ENCODE data around the gene WDR27. TPM values are rescaled to one million over a fixed set of nuclear protein-coding genes. Genes with fewer than 3 reads are reported as not detected.

The WDR27 gene
- total and polyA plus RNA-seq, 9 donors, result 16.6 to 53.4 (median 38.7) TPM

- no peak overlapping the region for H3K27ac ChIP-seq
- intact Hi-C loops (cut with DNase I), result loop anchor here in 2 of 4 donors (5.0 to 10.0 kb wide), 3 partner anchors 684 to 746 kb away; no protein-coding TSS in a partner anchor
- no peaks in the 10 kb centered on the region for H3K4me1 ChIP-seq (ENCODE audit: insufficient read depth)
- no peak overlapping the region for H3K4me3 ChIP-seq
- TF ChIP-seq POLR2A (IDR thresholded peaks at IDR 0.05) (no peak), EP300 (IDR thresholded peaks at IDR 0.05) (no peak)
- TF ChIP-seq, protein P1, sequence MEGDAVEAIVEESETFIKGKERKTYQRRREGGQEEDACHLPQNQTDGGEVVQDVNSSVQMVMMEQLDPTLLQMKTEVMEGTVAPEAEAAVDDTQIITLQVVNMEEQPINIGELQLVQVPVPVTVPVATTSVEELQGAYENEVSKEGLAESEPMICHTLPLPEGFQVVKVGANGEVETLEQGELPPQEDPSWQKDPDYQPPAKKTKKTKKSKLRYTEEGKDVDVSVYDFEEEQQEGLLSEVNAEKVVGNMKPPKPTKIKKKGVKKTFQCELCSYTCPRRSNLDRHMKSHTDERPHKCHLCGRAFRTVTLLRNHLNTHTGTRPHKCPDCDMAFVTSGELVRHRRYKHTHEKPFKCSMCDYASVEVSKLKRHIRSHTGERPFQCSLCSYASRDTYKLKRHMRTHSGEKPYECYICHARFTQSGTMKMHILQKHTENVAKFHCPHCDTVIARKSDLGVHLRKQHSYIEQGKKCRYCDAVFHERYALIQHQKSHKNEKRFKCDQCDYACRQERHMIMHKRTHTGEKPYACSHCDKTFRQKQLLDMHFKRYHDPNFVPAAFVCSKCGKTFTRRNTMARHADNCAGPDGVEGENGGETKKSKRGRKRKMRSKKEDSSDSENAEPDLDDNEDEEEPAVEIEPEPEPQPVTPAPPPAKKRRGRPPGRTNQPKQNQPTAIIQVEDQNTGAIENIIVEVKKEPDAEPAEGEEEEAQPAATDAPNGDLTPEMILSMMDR (IDR thresholded peaks at IDR 0.05), result no peak
- H3K9me3 ChIP-seq, result no peaks in the 10 kb centered on the region
- DNase-seq, result no peak
- H3K36me3 ChIP-seq, result no peaks in the 10 kb centered on the region
- WGBS, 3 donors, result 90 to 93% (median 92%) methylated on average over 18 of the region's 18 CpGs
- no peaks in the 10 kb centered on the region for H3K27me3 ChIP-seq
These were observed 60.8 kb downstream of the WDR27 start for GRCh38 chr6:169640983-169641382.

GRCh38 chr6:169640351-169640852 lies 61.4 kb downstream of the WDR27 start:
- no peaks in the 10 kb centered on the region for H3K36me3 ChIP-seq
- no peak for DNase-seq
- TF ChIP-seq, protein P1 (IDR thresholded peaks at IDR 0.05), result peak in 1 of 3 donors; percentile 28
- no peak for TF ChIP-seq EP300 (IDR thresholded peaks at IDR 0.05)
- 64 to 67% (median 64%) methylated on average over 18 of the region's 18 CpGs for WGBS, 3 donors
- intact Hi-C loops (cut with DNase I), result loop anchor here in 2 of 4 donors (5.0 to 10.0 kb wide), 3 partner anchors 683 to 746 kb away; no protein-coding TSS in a partner anchor
- H3K27ac ChIP-seq, result no peak overlapping the region
- H3K27me3 ChIP-seq, result no peaks in the 10 kb centered on the region
- no peaks in the 10 kb centered on the region for H3K9me3 ChIP-seq
- H3K4me3 ChIP-seq, result no peak overlapping the region
- H3K4me1 ChIP-seq (ENCODE audit: insufficient read depth), result no peaks in the 10 kb centered on the region

- intact Hi-C loops (cut with DNase I), result loop anchor here in 2 of 4 donors (5.0 to 10.0 kb wide), 4 partner anchors 135 to 745 kb away; no protein-coding TSS in a partner anchor
- Histone ChIP-seq H3K4me1 (ENCODE audit: insufficient read depth) (no peaks in the 10 kb centered on the region), H3K9me3 (no peaks in the 10 kb centered on the region), H3K27me3 (no peaks in the 10 kb centered on the region), H3K36me3 (no peaks in the 10 kb centered on the region), H3K27ac (no peak overlapping the region), H3K4me3 (no peak overlapping the region)
- DNase-seq, result no peak
- TF ChIP-seq EP300 (IDR thresholded peaks at IDR 0.05), result no peak
- TF ChIP-seq, protein P1 (IDR thresholded peaks at IDR 0.05), result no peak
- TF ChIP-seq POLR2A (IDR thresholded peaks at IDR 0.05), result no peak
- WGBS, 3 donors, result 65 to 70% (median 67%) methylated on average over 21 of the region's 21 CpGs
These were observed 62.1 kb downstream of the WDR27 start for GRCh38 chr6:169639653-169640278.

- Histone ChIP-seq H3K4me1 (ENCODE audit: insufficient read depth) (no peaks in the 10 kb centered on the region), H3K4me3 (no peak overlapping the region), H3K27ac (no peak overlapping the region), H3K9me3 (no peaks in the 10 kb centered on the region), H3K36me3 (no peaks in the 10 kb centered on the region), H3K27me3 (no peaks in the 10 kb centered on the region)
- TF ChIP-seq POLR2A (IDR thresholded peaks at IDR 0.05) (no peak), EP300 (IDR thresholded peaks at IDR 0.05) (no peak)
- TF ChIP-seq, protein P1 (IDR thresholded peaks at IDR 0.05), result no peak
- DNase-seq, result no peak
- WGBS, 3 donors, result 93 to 96% (median 95%) methylated on average over 19 of the region's 19 CpGs
- intact Hi-C loops (cut with DNase I), result loop anchor here in 1 of 4 donors (10.0 kb wide), 1 partner anchor 134 kb away; no protein-coding TSS in a partner anchor
These were observed 62.9 kb downstream of the WDR27 start for GRCh38 chr6:169638915-169639314.
